ENCODE measurements around the gene MPP1.

MPP1 gene

GRCh38 chrX:154804261-154804956 lies 876 bp downstream of the MPP1 start:
- H3K27me3 ChIP-seq (ENCODE audit: insufficient read depth, low read length, poor library complexity, severe bottlenecking), result no peaks in the 10 kb centered on the region
- H3K36me3 ChIP-seq (ENCODE audit: insufficient read depth, low read length), result no peaks in the 10 kb centered on the region
- H3K9ac ChIP-seq (ENCODE audit: low read depth, low read length, poor library complexity, severe bottlenecking), result peak overlapping the region; percentile 76
- peak overlapping the region; percentile 77 for H3K4me3 ChIP-seq (ENCODE audit: low read length, poor library complexity, severe bottlenecking)
- peak overlapping the region; percentile 66 for H3K4me2 ChIP-seq (ENCODE audit: low read depth, low read length, poor library complexity, severe bottlenecking)
- no peaks in the 10 kb centered on the region; the same call in 1 of the 2 replicates for H3F3A ChIP-seq (ENCODE audit: low read depth)
- H3K9me3 ChIP-seq (ENCODE audit: insufficient read depth, low read depth, low read length), result no peaks in the 10 kb centered on the region
- H4K20me1 ChIP-seq (ENCODE audit: insufficient read depth, low read length, poor library complexity, severe bottlenecking), result no peaks in the 10 kb centered on the region
- H3K79me2 ChIP-seq (ENCODE audit: insufficient read depth, low read length), result 0 out of 2 replicates have a peak, but pooled peaks cover 9% of the 10 kb centered on the region
- H3K4me1 ChIP-seq (ENCODE audit: insufficient read depth, low read length, poor library complexity, severe bottlenecking), result peaks cover 42% of the 10 kb centered on the region
- H3K9me2 ChIP-seq (replicated peaks; ENCODE audit: low read depth, low read length), result no peaks in the 10 kb centered on the region
- TF ChIP-seq CTCF (conservative IDR thresholded peaks at IDR 0.05; ENCODE audit: low read length) (no peak), EZH2phosphoT487 (IDR thresholded peaks at IDR 0.05; ENCODE audit: borderline replicate concordance) (no peak)
- 0 out of 2 replicates have a peak overlapping the region, but pooled peaks have one; percentile 80 for H2AFZ ChIP-seq (ENCODE audit: low read length)

- H3K4me1 ChIP-seq (ENCODE audit: insufficient read depth, low read length, poor library complexity, severe bottlenecking), result peaks cover 47% of the 10 kb centered on the region
- TF ChIP-seq CTCF (conservative IDR thresholded peaks at IDR 0.05; ENCODE audit: low read length) (no peak), EZH2phosphoT487 (IDR thresholded peaks at IDR 0.05; ENCODE audit: borderline replicate concordance) (no peak)
- H3K79me2 ChIP-seq (ENCODE audit: insufficient read depth, low read length), result peaks cover 17% of the 10 kb centered on the region; the same call in 1 of the 2 replicates
These were observed 2.3 kb downstream of the MPP1 start for GRCh38 chrX:154802947-154803346.

GRCh38 chrX:154800478-154801210 lies 4.6 kb downstream of the MPP1 start:
- no peak for TF ChIP-seq CTCF (conservative IDR thresholded peaks at IDR 0.05; ENCODE audit: low read length)
- no peak for TF ChIP-seq EZH2phosphoT487 (IDR thresholded peaks at IDR 0.05; ENCODE audit: borderline replicate concordance)
- no peaks in the 10 kb centered on the region; the same call in 1 of the 2 replicates for H3F3A ChIP-seq (ENCODE audit: low read depth)
- no peaks in the 10 kb centered on the region for H3K36me3 ChIP-seq (ENCODE audit: insufficient read depth, low read length)
- H3K4me3 ChIP-seq (ENCODE audit: low read length, poor library complexity, severe bottlenecking), result peak overlapping the region; percentile 67
- H3K4me1 ChIP-seq (ENCODE audit: insufficient read depth, low read length, poor library complexity, severe bottlenecking), result peaks cover 54% of the 10 kb centered on the region
- H2AFZ ChIP-seq (ENCODE audit: low read length), result no peak overlapping the region
- no peaks in the 10 kb centered on the region for H3K9me2 ChIP-seq (replicated peaks; ENCODE audit: low read depth, low read length)
- no peaks in the 10 kb centered on the region for H3K9me3 ChIP-seq (ENCODE audit: insufficient read depth, low read depth, low read length)
- H3K9ac ChIP-seq (ENCODE audit: low read depth, low read length, poor library complexity, severe bottlenecking), result peak overlapping the region; percentile 62
- peak overlapping the region; percentile 76 for H3K4me2 ChIP-seq (ENCODE audit: low read depth, low read length, poor library complexity, severe bottlenecking)
- H4K20me1 ChIP-seq (ENCODE audit: insufficient read depth, low read length, poor library complexity, severe bottlenecking), result no peaks in the 10 kb centered on the region
- peaks cover 29% of the 10 kb centered on the region; the same call in 1 of the 2 replicates for H3K79me2 ChIP-seq (ENCODE audit: insufficient read depth, low read length)
- no peaks in the 10 kb centered on the region for H3K27me3 ChIP-seq (ENCODE audit: insufficient read depth, low read length, poor library complexity, severe bottlenecking)

More at GRCh38 chrX:154802947-154803346, 2.3 kb downstream of the MPP1 start:
- no peaks in the 10 kb centered on the region for H3K27me3 ChIP-seq (ENCODE audit: insufficient read depth, low read length, poor library complexity, severe bottlenecking)
- H2AFZ ChIP-seq (ENCODE audit: low read length), result no peak overlapping the region
- H3F3A ChIP-seq (ENCODE audit: low read depth), result no peaks in the 10 kb centered on the region; the same call in 1 of the 2 replicates
- no peaks in the 10 kb centered on the region for H3K9me3 ChIP-seq (ENCODE audit: insufficient read depth, low read depth, low read length)
- H4K20me1 ChIP-seq (ENCODE audit: insufficient read depth, low read length, poor library complexity, severe bottlenecking), result no peaks in the 10 kb centered on the region
- peak overlapping the region; percentile 6 for H3K4me3 ChIP-seq (ENCODE audit: low read length, poor library complexity, severe bottlenecking)
- H3K4me2 ChIP-seq (ENCODE audit: low read depth, low read length, poor library complexity, severe bottlenecking), result peak overlapping the region; percentile 66
- H3K9me2 ChIP-seq (replicated peaks; ENCODE audit: low read depth, low read length), result no peaks in the 10 kb centered on the region
- H3K36me3 ChIP-seq (ENCODE audit: insufficient read depth, low read length), result no peaks in the 10 kb centered on the region
- no peak overlapping the region for H3K9ac ChIP-seq (ENCODE audit: low read depth, low read length, poor library complexity, severe bottlenecking)

Measured in Loucy (cell line).